ENCODE results near the gene POLE4.

POLE4 gene

DNA sequence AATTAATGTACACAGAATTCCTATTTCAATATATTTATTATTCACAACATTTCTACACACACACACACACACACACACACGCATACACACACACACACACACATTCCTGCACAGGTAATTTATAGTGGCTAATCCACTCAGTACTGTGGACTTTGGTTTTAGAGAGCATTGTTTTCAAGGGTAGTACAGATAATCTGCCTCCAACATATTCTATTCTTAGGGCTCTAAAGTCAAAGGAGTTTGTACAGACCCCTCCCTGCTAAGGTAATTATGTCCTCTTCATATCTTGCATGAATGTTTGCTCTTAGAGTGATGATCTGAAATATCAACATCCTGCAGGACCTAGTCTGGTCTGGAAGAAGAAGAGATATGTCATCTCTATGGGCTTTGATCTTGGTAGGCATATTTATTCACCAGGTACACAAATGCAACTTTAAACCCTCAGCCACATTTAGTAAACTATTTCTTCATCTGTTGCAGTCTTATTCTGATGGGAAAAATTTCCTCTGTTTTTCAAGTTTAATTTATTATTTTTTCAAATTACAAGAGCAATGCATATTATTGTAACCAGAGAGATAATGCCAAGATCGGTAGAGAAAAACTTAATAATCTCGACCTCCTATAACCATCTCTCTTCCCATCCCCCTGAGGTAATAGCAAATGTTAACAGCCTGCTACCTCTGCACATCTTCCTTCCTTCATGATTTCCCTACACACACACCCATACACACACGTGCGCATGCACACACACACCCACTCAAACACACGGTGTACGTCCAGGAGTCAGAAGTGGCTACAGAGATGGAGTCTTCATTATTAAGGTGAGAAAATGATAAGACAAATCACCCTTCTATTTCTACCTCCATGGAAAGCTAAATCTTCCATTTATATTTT lies 18.3 kb upstream of the POLE4 start:
- no peak overlapping the region for H3K27ac ChIP-seq
- no peak for DNase-seq (ENCODE audit: low spot score)
- CTCF ChIA-PET = no interaction called here
- POLR2A ChIA-PET (ENCODE audit: low non-redundant PET) = no interaction called here
- TF ChIP-seq, protein P1, sequence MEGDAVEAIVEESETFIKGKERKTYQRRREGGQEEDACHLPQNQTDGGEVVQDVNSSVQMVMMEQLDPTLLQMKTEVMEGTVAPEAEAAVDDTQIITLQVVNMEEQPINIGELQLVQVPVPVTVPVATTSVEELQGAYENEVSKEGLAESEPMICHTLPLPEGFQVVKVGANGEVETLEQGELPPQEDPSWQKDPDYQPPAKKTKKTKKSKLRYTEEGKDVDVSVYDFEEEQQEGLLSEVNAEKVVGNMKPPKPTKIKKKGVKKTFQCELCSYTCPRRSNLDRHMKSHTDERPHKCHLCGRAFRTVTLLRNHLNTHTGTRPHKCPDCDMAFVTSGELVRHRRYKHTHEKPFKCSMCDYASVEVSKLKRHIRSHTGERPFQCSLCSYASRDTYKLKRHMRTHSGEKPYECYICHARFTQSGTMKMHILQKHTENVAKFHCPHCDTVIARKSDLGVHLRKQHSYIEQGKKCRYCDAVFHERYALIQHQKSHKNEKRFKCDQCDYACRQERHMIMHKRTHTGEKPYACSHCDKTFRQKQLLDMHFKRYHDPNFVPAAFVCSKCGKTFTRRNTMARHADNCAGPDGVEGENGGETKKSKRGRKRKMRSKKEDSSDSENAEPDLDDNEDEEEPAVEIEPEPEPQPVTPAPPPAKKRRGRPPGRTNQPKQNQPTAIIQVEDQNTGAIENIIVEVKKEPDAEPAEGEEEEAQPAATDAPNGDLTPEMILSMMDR (conservative IDR thresholded peaks at IDR 0.05; ENCODE audit: low read depth) = no peak

DNA sequence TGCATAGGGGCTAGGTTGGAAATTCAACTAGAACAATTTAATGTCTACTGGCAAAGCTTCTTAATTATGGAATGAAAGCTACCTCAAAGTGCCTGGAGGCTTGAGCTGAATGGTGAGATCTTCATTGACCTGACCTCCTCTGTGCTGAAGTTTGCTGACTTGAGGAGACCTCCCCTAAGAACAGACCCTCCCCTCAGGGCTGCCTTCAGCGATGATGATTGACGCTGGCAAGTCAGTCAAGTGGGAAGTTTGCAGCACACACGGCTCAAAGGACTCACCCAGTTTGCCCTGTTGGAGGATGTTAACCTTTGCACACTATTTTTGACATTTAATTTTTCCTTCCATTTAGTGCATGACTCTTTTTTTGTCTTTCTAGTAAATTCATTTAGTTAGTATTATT lies 17.2 kb upstream of the POLE4 start:
- no peak overlapping the region for H3K27ac ChIP-seq
- TF ChIP-seq, protein P1 (conservative IDR thresholded peaks at IDR 0.05; ENCODE audit: low read depth) = no peak
- ChIA-PET CTCF (no interaction called here), POLR2A (ENCODE audit: low non-redundant PET) (no interaction called here)
- DNase-seq (ENCODE audit: low spot score) = no peak

DNA sequence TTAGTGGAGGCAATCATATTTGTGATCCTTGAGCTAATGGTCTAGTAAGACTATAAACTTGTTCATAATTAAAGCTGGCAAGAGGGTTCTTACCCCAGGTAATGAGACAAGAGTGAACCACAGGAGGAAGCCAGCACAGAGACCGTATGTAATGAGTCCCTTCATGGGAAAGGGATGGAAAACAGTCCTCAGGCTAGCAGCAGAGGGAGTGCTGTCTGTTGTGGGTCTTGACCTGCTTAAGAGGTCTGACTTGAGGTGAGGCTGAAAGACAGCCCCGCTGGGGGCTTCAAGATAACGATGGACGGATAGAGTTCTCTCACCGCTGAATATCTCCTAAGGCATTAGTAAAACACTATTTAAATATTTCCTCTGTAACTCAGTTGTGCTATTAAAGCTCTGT lies 16.2 kb upstream of the POLE4 start:
- ChIA-PET POLR2A (ENCODE audit: low non-redundant PET) (no interaction called here), CTCF (interaction anchor here (0.6 to 1.3 kb wide), 2 partner anchors 8 to 732 kb away, joined by 3 to 6 read pairs; no protein-coding TSS in a partner anchor)
- TF ChIP-seq, protein P1 (conservative IDR thresholded peaks at IDR 0.05; ENCODE audit: low read depth) = no peak

DNA sequence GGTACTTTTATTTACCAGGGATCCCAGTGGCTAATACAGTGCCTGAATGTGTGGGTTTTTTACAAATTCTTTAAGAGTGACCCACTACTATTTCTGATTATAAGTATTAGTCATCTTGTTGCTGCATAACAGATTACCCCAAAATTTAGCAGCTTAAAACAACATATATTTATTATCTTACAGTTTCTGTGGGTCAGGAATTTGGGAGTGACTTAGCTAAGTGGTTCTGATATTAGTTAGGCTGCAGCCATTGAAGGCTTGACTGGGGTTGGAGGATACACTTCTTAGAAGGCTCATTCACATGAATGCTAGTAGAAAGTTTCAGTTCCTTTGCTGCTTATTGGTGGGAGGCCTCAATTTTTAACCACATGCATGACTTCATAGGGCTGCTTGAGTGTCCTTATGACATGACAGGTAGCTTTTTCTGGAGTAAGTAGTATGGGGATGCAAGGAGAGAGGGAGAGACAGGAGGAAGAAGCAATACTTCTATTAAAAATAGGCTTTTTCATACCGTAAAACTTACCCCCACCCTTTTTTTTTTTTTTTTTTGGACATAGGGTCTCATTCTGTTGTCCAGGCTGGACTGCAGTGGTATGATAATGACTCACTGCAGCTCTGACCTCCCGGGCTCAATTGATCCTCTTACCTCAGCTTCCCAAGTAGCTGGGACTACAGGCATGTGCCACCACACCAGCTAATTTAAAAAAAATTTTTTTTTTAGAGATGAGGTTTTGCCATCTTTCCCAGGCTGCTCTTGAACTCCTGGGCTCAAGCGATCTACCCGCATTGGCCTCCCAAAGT lies 13.3 kb upstream of the POLE4 start:
- ChIA-PET CTCF (interaction anchor here (0.6 kb wide), 3 partner anchors 643 to 1025 kb away, joined by 3 to 4 read pairs (median 4); no protein-coding TSS in a partner anchor), POLR2A (ENCODE audit: low non-redundant PET) (no interaction called here)
- TF ChIP-seq, protein P1 (conservative IDR thresholded peaks at IDR 0.05; ENCODE audit: low read depth) = no peak
- no peak for DNase-seq (ENCODE audit: low spot score)
- H3K27ac ChIP-seq = no peak overlapping the region

More for the DNA sequence above, 16.2 kb upstream of the POLE4 start:
- DNase-seq (ENCODE audit: low spot score) = no peak
- H3K27ac ChIP-seq = no peak overlapping the region

DNA sequence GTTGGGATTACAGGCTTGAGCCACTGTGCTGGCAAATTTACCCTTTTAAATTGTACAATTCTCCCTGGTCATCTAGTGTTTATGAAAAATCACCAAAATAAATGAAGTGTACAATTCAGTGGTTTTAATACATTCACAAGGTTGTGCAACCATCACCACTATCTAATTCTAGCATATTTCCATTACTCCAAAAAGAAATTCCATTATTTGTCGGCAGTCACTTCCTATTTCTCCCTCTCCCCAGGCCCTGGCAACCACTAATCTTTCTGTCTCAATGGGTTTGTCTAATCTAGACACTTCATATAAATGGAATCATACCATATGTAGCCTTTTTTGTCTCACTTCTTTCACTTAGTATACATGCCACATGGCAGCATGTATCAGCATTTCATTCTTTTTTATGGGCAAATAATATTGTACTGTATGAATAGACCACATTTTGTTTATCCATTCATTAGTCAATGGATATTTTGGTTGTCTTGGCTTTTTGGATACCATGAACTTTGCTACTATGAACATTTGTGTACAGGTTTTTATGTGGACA lies 12.6 kb upstream of the POLE4 start:
- no peak overlapping the region for H3K27ac ChIP-seq
- TF ChIP-seq, protein P1 (conservative IDR thresholded peaks at IDR 0.05; ENCODE audit: low read depth) = no peak
- no peak for DNase-seq (ENCODE audit: low spot score)
- POLR2A ChIA-PET (ENCODE audit: low non-redundant PET) = no interaction called here
- CTCF ChIA-PET = no interaction called here

DNA sequence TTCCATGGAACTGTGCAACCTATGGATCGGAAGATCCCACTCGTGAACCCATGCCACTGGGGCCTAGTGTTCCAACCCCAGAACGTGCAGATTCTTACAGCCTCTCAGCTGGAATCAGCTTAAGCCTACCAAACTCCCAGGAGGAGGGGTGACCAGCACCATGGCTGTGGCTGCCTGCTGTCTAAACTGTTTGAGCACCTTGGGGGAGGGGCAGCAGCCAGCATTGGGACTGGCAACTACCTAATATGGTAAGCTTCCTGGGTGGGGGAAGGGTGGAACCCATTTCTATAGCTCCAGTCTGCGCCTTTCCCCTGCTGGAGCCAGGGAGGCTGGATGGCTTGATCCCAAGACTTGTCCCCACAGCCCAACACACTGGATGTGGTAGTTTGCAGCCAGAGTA lies 10.7 kb upstream of the POLE4 start:
- no peak for DNase-seq (ENCODE audit: low spot score)
- TF ChIP-seq, protein P1 (conservative IDR thresholded peaks at IDR 0.05; ENCODE audit: low read depth) = no peak
- no peak overlapping the region for H3K27ac ChIP-seq
- ChIA-PET POLR2A (ENCODE audit: low non-redundant PET) (no interaction called here), CTCF (no interaction called here)

Measured in RWPE1 (cell line).